ENCODE results near the gene C1GALT1. TPM values are rescaled to one million over a fixed set of nuclear protein-coding genes. Genes with fewer than 3 reads are reported as not detected.

C1GALT1 gene
- total and polyA plus RNA-seq, 9 donors: 3.2 to 25.8 (median 12.6) TPM

- no peaks in the 10 kb centered on the region for H3K36me3 ChIP-seq
- no peak for TF ChIP-seq POLR2A (IDR thresholded peaks at IDR 0.05)
- TF ChIP-seq, protein P1, sequence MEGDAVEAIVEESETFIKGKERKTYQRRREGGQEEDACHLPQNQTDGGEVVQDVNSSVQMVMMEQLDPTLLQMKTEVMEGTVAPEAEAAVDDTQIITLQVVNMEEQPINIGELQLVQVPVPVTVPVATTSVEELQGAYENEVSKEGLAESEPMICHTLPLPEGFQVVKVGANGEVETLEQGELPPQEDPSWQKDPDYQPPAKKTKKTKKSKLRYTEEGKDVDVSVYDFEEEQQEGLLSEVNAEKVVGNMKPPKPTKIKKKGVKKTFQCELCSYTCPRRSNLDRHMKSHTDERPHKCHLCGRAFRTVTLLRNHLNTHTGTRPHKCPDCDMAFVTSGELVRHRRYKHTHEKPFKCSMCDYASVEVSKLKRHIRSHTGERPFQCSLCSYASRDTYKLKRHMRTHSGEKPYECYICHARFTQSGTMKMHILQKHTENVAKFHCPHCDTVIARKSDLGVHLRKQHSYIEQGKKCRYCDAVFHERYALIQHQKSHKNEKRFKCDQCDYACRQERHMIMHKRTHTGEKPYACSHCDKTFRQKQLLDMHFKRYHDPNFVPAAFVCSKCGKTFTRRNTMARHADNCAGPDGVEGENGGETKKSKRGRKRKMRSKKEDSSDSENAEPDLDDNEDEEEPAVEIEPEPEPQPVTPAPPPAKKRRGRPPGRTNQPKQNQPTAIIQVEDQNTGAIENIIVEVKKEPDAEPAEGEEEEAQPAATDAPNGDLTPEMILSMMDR (IDR thresholded peaks at IDR 0.05): no peak
- no peak for TF ChIP-seq EP300 (IDR thresholded peaks at IDR 0.05)
- WGBS, 3 donors: 97 to 100% (median 99%) methylated on average over 1 of the region's 1 CpG
- no peaks in the 10 kb centered on the region for H3K9me3 ChIP-seq
- H3K27ac ChIP-seq: no peak overlapping the region
- no peak overlapping the region for H3K4me3 ChIP-seq
- no peaks in the 10 kb centered on the region for H3K4me1 ChIP-seq (ENCODE audit: insufficient read depth)
- H3K27me3 ChIP-seq: no peaks in the 10 kb centered on the region
- DNase-seq: no peak
- intact Hi-C loops (cut with DNase I): no loop called here
Measured at GRCh38 chr7:7236041-7236440, 53.7 kb downstream of the C1GALT1 start.

DNA sequence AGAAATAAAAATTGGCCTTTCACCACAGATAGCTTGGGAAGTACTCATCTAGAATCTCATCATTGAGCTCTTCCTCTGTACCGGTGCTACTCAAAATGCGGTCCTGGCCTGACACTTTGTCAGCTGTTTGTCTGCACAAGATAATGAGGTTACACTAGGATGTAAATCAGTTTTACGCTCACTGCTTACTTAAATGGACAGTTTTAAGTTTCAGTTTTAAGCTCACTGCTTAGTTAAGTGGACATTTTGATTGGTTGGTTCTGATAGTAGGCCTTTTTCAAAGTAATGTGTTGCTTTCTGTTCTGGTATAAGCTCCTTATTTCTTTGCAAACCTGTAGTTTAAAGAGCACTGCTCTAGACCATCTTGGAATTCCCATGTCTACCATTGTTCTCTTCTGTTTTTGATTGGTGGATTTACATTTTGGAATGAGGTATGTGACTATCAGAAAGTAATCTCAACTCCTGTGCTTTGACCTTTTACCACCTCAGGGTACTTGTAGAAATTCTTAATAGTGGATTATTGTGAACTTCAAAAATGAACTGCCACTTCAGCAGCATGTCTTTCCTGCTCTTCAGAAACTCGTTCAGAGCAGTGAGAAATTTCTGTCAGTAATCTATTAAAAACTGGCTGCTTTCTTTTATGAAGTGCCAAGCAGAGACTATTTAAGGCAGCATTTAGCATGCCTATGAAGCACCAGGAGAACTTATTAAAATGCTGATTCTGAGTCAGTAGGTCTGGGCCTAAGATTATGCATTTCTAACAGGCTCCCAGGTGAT is 55.0 kb downstream of the C1GALT1 start:
- WGBS, 3 donors: 58 to 68% (median 67%) methylated on average over 4 of the region's 4 CpGs
- no peak overlapping the region for H3K27ac ChIP-seq
- no peak overlapping the region for H3K4me3 ChIP-seq
- intact Hi-C loops (cut with DNase I): no loop called here
- H3K4me1 ChIP-seq (ENCODE audit: insufficient read depth): no peaks in the 10 kb centered on the region
- TF ChIP-seq, protein P1 (IDR thresholded peaks at IDR 0.05): no peak
- TF ChIP-seq POLR2A (IDR thresholded peaks at IDR 0.05): no peak
- no peak for TF ChIP-seq EP300 (IDR thresholded peaks at IDR 0.05)
- H3K27me3 ChIP-seq: no peaks in the 10 kb centered on the region
- H3K36me3 ChIP-seq: no peaks in the 10 kb centered on the region
- no peak for DNase-seq
- H3K9me3 ChIP-seq: no peaks in the 10 kb centered on the region

DNA sequence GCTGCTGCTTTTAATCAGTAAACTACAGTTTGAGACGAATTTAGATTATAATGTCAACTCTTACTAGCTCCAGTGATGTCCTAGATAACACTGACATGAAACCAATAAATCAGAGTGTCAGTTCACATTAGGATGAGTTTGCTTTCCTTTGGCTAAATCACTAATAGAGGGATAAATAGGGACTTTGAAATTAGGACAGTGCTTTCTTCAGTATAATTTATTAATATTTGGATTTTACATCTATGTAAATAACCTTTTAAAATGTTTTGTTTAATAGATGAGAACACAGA is 55.6 kb downstream of the C1GALT1 start:
- Histone ChIP-seq H3K27ac (no peak overlapping the region), H3K27me3 (no peaks in the 10 kb centered on the region), H3K4me3 (no peak overlapping the region), H3K4me1 (ENCODE audit: insufficient read depth) (no peaks in the 10 kb centered on the region), H3K36me3 (no peaks in the 10 kb centered on the region), H3K9me3 (no peaks in the 10 kb centered on the region)
- no peak for TF ChIP-seq POLR2A (IDR thresholded peaks at IDR 0.05)
- TF ChIP-seq, protein P1 (IDR thresholded peaks at IDR 0.05): no peak
- TF ChIP-seq EP300 (IDR thresholded peaks at IDR 0.05): no peak
- intact Hi-C loops (cut with DNase I): no loop called here
- WGBS, 3 donors: 25 to 52% (median 39%) methylated on average over 1 of the region's 1 CpG
- no peak for DNase-seq

GRCh38 chr7:7239346-7239745 is 57.0 kb downstream of the C1GALT1 start:
- WGBS, 3 donors: 93 to 95% (median 94%) methylated on average over 1 of the region's 1 CpG
- Histone ChIP-seq H3K4me3 (no peak overlapping the region), H3K9me3 (no peaks in the 10 kb centered on the region), H3K27ac (no peak overlapping the region), H3K27me3 (no peaks in the 10 kb centered on the region), H3K36me3 (no peaks in the 10 kb centered on the region), H3K4me1 (ENCODE audit: insufficient read depth) (no peaks in the 10 kb centered on the region)
- DNase-seq: no peak
- no peak for TF ChIP-seq EP300 (IDR thresholded peaks at IDR 0.05)
- TF ChIP-seq, protein P1 (IDR thresholded peaks at IDR 0.05): no peak
- TF ChIP-seq POLR2A (IDR thresholded peaks at IDR 0.05): no peak
- intact Hi-C loops (cut with DNase I): no loop called here
